ENCODE results near the gene HECTD3.

HECTD3 gene

GRCh38 chr1:45026446-45026845, 15.3 kb upstream of the HECTD3 start:
- Mint-ChIP-seq H3K4me3 (no peak overlapping the region), H3K4me1 (ENCODE audit: low read depth) (peaks cover 19% of the 10 kb centered on the region), H3K27me3 (no peaks in the 10 kb centered on the region), H3K27ac (peak overlapping the region; percentile 29), H3K9me3 (no peaks in the 10 kb centered on the region), H3K36me3 (ENCODE audit: low read depth) (no peaks in the 10 kb centered on the region)
- DNase-seq, result no peak

GRCh38 chr1:45023663-45024062, 12.5 kb upstream of the HECTD3 start:
- no peak for DNase-seq
- Mint-ChIP-seq H3K36me3 (ENCODE audit: low read depth) (no peaks in the 10 kb centered on the region), H3K4me3 (no peak overlapping the region), H3K27me3 (no peaks in the 10 kb centered on the region), H3K9me3 (no peaks in the 10 kb centered on the region), H3K4me1 (ENCODE audit: low read depth) (peaks cover 18% of the 10 kb centered on the region), H3K27ac (no peak overlapping the region)

GRCh38 chr1:45018599-45019230, 7.6 kb upstream of the HECTD3 start:
- Mint-ChIP-seq H3K27ac (no peak overlapping the region), H3K4me1 (ENCODE audit: low read depth) (peaks cover 17% of the 10 kb centered on the region), H3K4me3 (no peak overlapping the region), H3K36me3 (ENCODE audit: low read depth) (peaks cover 20% of the 10 kb centered on the region), H3K9me3 (no peaks in the 10 kb centered on the region), H3K27me3 (no peaks in the 10 kb centered on the region)
- peak; percentile 75 for DNase-seq

- no peaks in the 10 kb centered on the region for H3K9me3 Mint-ChIP-seq
- H3K4me1 Mint-ChIP-seq (ENCODE audit: low read depth), result peaks cover 29% of the 10 kb centered on the region
- H3K36me3 Mint-ChIP-seq (ENCODE audit: low read depth), result peaks cover 37% of the 10 kb centered on the region
- H3K4me3 Mint-ChIP-seq, result no peak overlapping the region
- no peak for DNase-seq
- H3K27me3 Mint-ChIP-seq, result no peaks in the 10 kb centered on the region
- H3K27ac Mint-ChIP-seq, result no peak overlapping the region
Observed at GRCh38 chr1:45016767-45017166, 5.6 kb upstream of the HECTD3 start.

- no peaks in the 10 kb centered on the region for H3K9me3 Mint-ChIP-seq
- peaks cover 35% of the 10 kb centered on the region for H3K4me1 Mint-ChIP-seq (ENCODE audit: low read depth)
- H3K4me3 Mint-ChIP-seq, result no peak overlapping the region
- H3K36me3 Mint-ChIP-seq (ENCODE audit: low read depth), result peaks cover 39% of the 10 kb centered on the region
- no peak overlapping the region for H3K27ac Mint-ChIP-seq
- no peaks in the 10 kb centered on the region for H3K27me3 Mint-ChIP-seq
- no peak for DNase-seq
Observed at GRCh38 chr1:45016090-45016697, 5.1 kb upstream of the HECTD3 start.

- Mint-ChIP-seq H3K9me3 (no peaks in the 10 kb centered on the region), H3K27me3 (no peaks in the 10 kb centered on the region), H3K27ac (no peak overlapping the region), H3K4me3 (no peak overlapping the region), H3K4me1 (ENCODE audit: low read depth) (peaks cover 35% of the 10 kb centered on the region), H3K36me3 (ENCODE audit: low read depth) (peaks cover 39% of the 10 kb centered on the region)
- no peak for DNase-seq
Observed at GRCh38 chr1:45015683-45016082, 4.6 kb upstream of the HECTD3 start.

GRCh38 chr1:45014321-45015028, 3.4 kb upstream of the HECTD3 start:
- H3K27ac Mint-ChIP-seq, result peak overlapping the region; percentile 93
- peak overlapping the region; percentile 91 for H3K4me3 Mint-ChIP-seq
- peaks cover 46% of the 10 kb centered on the region for H3K36me3 Mint-ChIP-seq (ENCODE audit: low read depth)
- H3K4me1 Mint-ChIP-seq (ENCODE audit: low read depth), result peaks cover 46% of the 10 kb centered on the region
- DNase-seq, result peak; percentile 84
- H3K27me3 Mint-ChIP-seq, result no peaks in the 10 kb centered on the region
- H3K9me3 Mint-ChIP-seq, result no peaks in the 10 kb centered on the region

- no peaks in the 10 kb centered on the region for H3K27me3 Mint-ChIP-seq
- peaks cover 53% of the 10 kb centered on the region for H3K4me1 Mint-ChIP-seq (ENCODE audit: low read depth)
- H3K27ac Mint-ChIP-seq, result peak overlapping the region; percentile 93
Observed at GRCh38 chr1:45013551-45014209, 2.6 kb upstream of the HECTD3 start.

GRCh38 chr1:45012639-45013278, 1.6 kb upstream of the HECTD3 start:
- Mint-ChIP-seq H3K36me3 (ENCODE audit: low read depth) (peaks cover 61% of the 10 kb centered on the region), H3K4me3 (peak overlapping the region; percentile 91), H3K4me1 (ENCODE audit: low read depth) (peaks cover 51% of the 10 kb centered on the region), H3K27ac (peak overlapping the region; percentile 93), H3K27me3 (no peaks in the 10 kb centered on the region), H3K9me3 (no peaks in the 10 kb centered on the region)
- peak; percentile 66 for DNase-seq

More at GRCh38 chr1:45013551-45014209, 2.6 kb upstream of the HECTD3 start:
- H3K4me3 Mint-ChIP-seq, result peak overlapping the region; percentile 91
- peaks cover 52% of the 10 kb centered on the region for H3K36me3 Mint-ChIP-seq (ENCODE audit: low read depth)
- DNase-seq, result no peak
- H3K9me3 Mint-ChIP-seq, result no peaks in the 10 kb centered on the region

- peak; percentile 88 for DNase-seq
- Mint-ChIP-seq H3K9me3 (no peaks in the 10 kb centered on the region), H3K4me3 (peak within 1 kb of the TSS; percentile 91), H3K27ac (peak within 1 kb of the TSS; percentile 93), H3K27me3 (no peaks in the 10 kb centered on the region), H3K4me1 (ENCODE audit: low read depth) (peaks cover 51% of the 10 kb centered on the region), H3K36me3 (ENCODE audit: low read depth) (peaks cover 68% of the 10 kb centered on the region)
Observed at GRCh38 chr1:45011837-45012638, 914 bp upstream of the HECTD3 start, which contains the start of gene UROD. TSS of gene UROD (plus strand) at chr1:45012254. CDS start at chr1:45012266, 12 bp downstream.

GRCh38 chr1:45009956-45010854, 919 bp downstream of the HECTD3 start:
- peak; percentile 59 for DNase-seq
- H3K27me3 Mint-ChIP-seq, result no peaks in the 10 kb centered on the region
- H3K4me3 Mint-ChIP-seq, result peak overlapping the region; percentile 91
- peaks cover 80% of the 10 kb centered on the region for H3K36me3 Mint-ChIP-seq (ENCODE audit: low read depth)
- H3K4me1 Mint-ChIP-seq (ENCODE audit: low read depth), result peaks cover 51% of the 10 kb centered on the region
- peak overlapping the region; percentile 63 for H3K27ac Mint-ChIP-seq
- H3K9me3 Mint-ChIP-seq, result no peaks in the 10 kb centered on the region

- no peaks in the 10 kb centered on the region for H3K9me3 Mint-ChIP-seq
- H3K27ac Mint-ChIP-seq, result peak overlapping the region; percentile 66
- DNase-seq, result no peak
- peak overlapping the region; percentile 91 for H3K4me3 Mint-ChIP-seq
- H3K36me3 Mint-ChIP-seq (ENCODE audit: low read depth), result peaks cover 80% of the 10 kb centered on the region
- H3K4me1 Mint-ChIP-seq (ENCODE audit: low read depth), result peaks cover 44% of the 10 kb centered on the region
- no peaks in the 10 kb centered on the region for H3K27me3 Mint-ChIP-seq
Observed at GRCh38 chr1:45009296-45009865, 1.7 kb downstream of the HECTD3 start.
